AG04450 (cell line): ENCODE measurements around the gene MORC4. TPM values are rescaled to one million over a fixed set of nuclear protein-coding genes. Genes with fewer than 3 reads are reported as not detected.

Experiments
- CTCF ChIA-PET: fragments of 300-600, 350-600 bp; formaldehyde crosslinking; extraction: SDS; loops from one replicate; lab custom pipeline; 2022; ENCODE audit warnings: antibody characterized with exemption, inconsistent platforms; lab: Charles Lee
- POLR2A ChIA-PET: fragments of 350-600 bp; formaldehyde crosslinking; extraction: SDS; loops from one replicate; lab custom pipeline; 2021; ENCODE audit warnings: antibody characterized with exemption, inconsistent platforms; lab: Yijun Ruan, JAX
- DNase-seq: peaks from one replicate; pipeline ENCODE4 v3.0.0-alpha.2; 2011; ENCODE audit warnings: low read depth, low spot score
- H3K27ac ChIP-seq: one replicate; pipeline ENCODE4 v1.5.1; 2012; ENCODE audit warnings: low read depth, low read length, control low read depth
- H3K27me3 ChIP-seq: one replicate; pipeline ENCODE4 v1.6.0; 2012; ENCODE audit warnings: low read length; ENCODE audit not compliant: control insufficient read depth, insufficient read depth
- H3K4me3 ChIP-seq: 2 replicates; pipeline ENCODE4 v1.5.1; 2011; ENCODE audit warnings: mild to moderate bottlenecking, low read depth, low read length, control low read depth
- H3K9me3 ChIP-seq: 2 replicates; pipeline ENCODE4 v1.5.1; 2012; ENCODE audit warnings: low read length; ENCODE audit not compliant: control insufficient read depth, insufficient read depth
- CTCF ChIP-seq: IDR thresholded peaks from 2 replicates; pipeline ENCODE4 v1.5.1; 2011; ENCODE audit warnings: low read depth, low read length, control low read depth, inconsistent platforms
- polyA plus RNA-seq: library from polyadenylated mRNA; depleted of rRNA; stranded (reverse); fragments of >200 nt; gene quantifications from 2 replicates; pipeline ENCODE4 v1.2.3, GENCODE V29; 2011

The MORC4 gene
- polyA plus RNA-seq, 1 experiment, result 36.0 TPM

GRCh38 chrX:106964290-106964689, 35.7 kb downstream of the MORC4 start:
- no peaks in the 10 kb centered on the region for H3K27me3 ChIP-seq
- no peaks in the 10 kb centered on the region for H3K9me3 ChIP-seq
- H3K4me3 ChIP-seq, result no peak overlapping the region
- TF ChIP-seq CTCF, result no peak
- ChIA-PET POLR2A (no interaction called here), CTCF (no interaction called here)
- no peak overlapping the region for H3K27ac ChIP-seq
- no peak for DNase-seq

- CTCF ChIA-PET, result interaction anchor here (0.6 to 2.2 kb wide), 2 partner anchors 36 to 69 kb away, joined by 4 to 10 read pairs; no protein-coding TSS in a partner anchor
- no peak for TF ChIP-seq CTCF
- H3K27me3 ChIP-seq, result no peaks in the 10 kb centered on the region
- DNase-seq, result no peak
- POLR2A ChIA-PET, result no interaction called here
- no peak overlapping the region for H3K27ac ChIP-seq
- H3K9me3 ChIP-seq, result no peaks in the 10 kb centered on the region
- no peak overlapping the region for H3K4me3 ChIP-seq
Measured at GRCh38 chrX:106963111-106963510, 36.9 kb downstream of the MORC4 start.

- Histone ChIP-seq H3K9me3 (no peaks in the 10 kb centered on the region), H3K27ac (no peak overlapping the region), H3K4me3 (no peak overlapping the region), H3K27me3 (no peaks in the 10 kb centered on the region)
- TF ChIP-seq CTCF, result peak; percentile 46
- no peak for DNase-seq
- CTCF ChIA-PET, result interaction anchor here (0.7 to 2.0 kb wide), 7 partner anchors 9 to 85 kb away, joined by 3 to 47 read pairs (median 6); no protein-coding TSS in a partner anchor
- POLR2A ChIA-PET, result no interaction called here
Measured at GRCh38 chrX:106959901-106960300, 40.1 kb downstream of the MORC4 start.

- Histone ChIP-seq H3K9me3 (no peaks in the 10 kb centered on the region), H3K27me3 (no peaks in the 10 kb centered on the region), H3K4me3 (no peak overlapping the region), H3K27ac (no peak overlapping the region)
- TF ChIP-seq CTCF, result no peak
- CTCF ChIA-PET, result interaction anchor here (0.9 to 1.2 kb wide), 2 partner anchors 60 to 63 kb away, joined by 3 to 4 read pairs; no protein-coding TSS in a partner anchor
- no peak for DNase-seq
- POLR2A ChIA-PET, result no interaction called here
Measured at GRCh38 chrX:106957856-106958255, 42.2 kb downstream of the MORC4 start.

GRCh38 chrX:106955004-106955772, 44.8 kb downstream of the MORC4 start:
- CTCF ChIA-PET, result interaction anchor here (1.1 kb wide), 2 partner anchors 57 to 60 kb away, joined by 3 to 4 read pairs; no protein-coding TSS in a partner anchor
- no peak overlapping the region for H3K27ac ChIP-seq

More at GRCh38 chrX:106955004-106955772, 44.8 kb downstream of the MORC4 start:
- Histone ChIP-seq H3K27me3 (no peaks in the 10 kb centered on the region), H3K9me3 (no peaks in the 10 kb centered on the region), H3K4me3 (no peak overlapping the region)
- DNase-seq, result no peak
- no peak for TF ChIP-seq CTCF
- POLR2A ChIA-PET, result no interaction called here
